SK-N-SH (cell line): Measurements from ENCODE around the gene MUC5AC. TPM values are rescaled to one million over a fixed set of nuclear protein-coding genes. Genes with fewer than 3 reads are reported as not detected.
A peak's percentile ranks its signal among the peaks of the same experiment; 100 is the strongest.

Source experiments
- CTCF ChIA-PET: fragments of 300-600, 350-600 bp; formaldehyde crosslinking; extraction: SDS; loops from one replicate; lab custom pipeline; 2021; lab: Yijun Ruan, JAX
- POLR2A ChIA-PET: fragments of 350-600 bp; sonication (Branson Sonifier 250); formaldehyde crosslinking; extraction: SDS; loops from one replicate; lab custom pipeline; 2020; ENCODE audit warnings: antibody characterized with exemption, inconsistent platforms; lab: Yijun Ruan, JAX
- DNase-seq: peaks from one replicate; pipeline ENCODE4 v3.0.0; 2012
- H2AFZ ChIP-seq: fragments of 200-600 bp; sonication (generic); 2 replicates; pipeline ENCODE4 v1.8.1; 2016; ENCODE audit warnings: antibody characterized with exemption, mild to moderate bottlenecking, low read depth
- H3F3A ChIP-seq: fragments of 200-600 bp; sonication (generic); replicated peaks from 2 replicates; pipeline ENCODE3; 2016; ENCODE audit warnings: antibody characterized with exemption, mild to moderate bottlenecking; ENCODE audit not compliant: insufficient read depth
- H3K27ac ChIP-seq, 2 experiments: fragments of 200-500 bp in 1 of 2; fragments of 200-600 bp in 1 of 2; sonication (Bioruptor generic) in 1 of 2; sonication (generic), shearing (Covaris generic) in 1 of 2; 2 replicates each; pipeline versions ENCODE4 v1.5.1 to v1.6.1; 2014 to 2016; ENCODE audit warnings: low read depth in 2 of 2, inconsistent platforms in 1 of 2, low read length in 1 of 2, mild to moderate bottlenecking in 1 of 2, mixed read lengths in 1 of 2
- H3K27me3 ChIP-seq: fragments of 200-600 bp; sonication (generic), shearing (Covaris generic); 2 replicates; pipeline ENCODE4 v1.6.1; 2016; ENCODE audit warnings: mixed run types; ENCODE audit not compliant: insufficient read depth
- H3K36me3 ChIP-seq, 2 experiments: fragments of 200-500 bp in 1 of 2; fragments of 200-600 bp in 1 of 2; sonication (Bioruptor generic) in 1 of 2; sonication (generic) in 1 of 2; replicated peaks in 1 of 2; 2 replicates each; pipeline versions ENCODE3 to v1.5.1; 2014 to 2016; ENCODE audit warnings: low read length in 1 of 2, mild to moderate bottlenecking in 1 of 2; ENCODE audit not compliant: insufficient read depth in 2 of 2, control insufficient read depth in 1 of 2
- H3K4me1 ChIP-seq, 2 experiments: fragments of 200-500 bp in 1 of 2; fragments of 200-600 bp in 1 of 2; sonication (Bioruptor generic) in 1 of 2; sonication (generic), shearing (Covaris generic) in 1 of 2; 2 replicates each; pipeline versions ENCODE4 v1.5.1 to v1.6.1; 2014 to 2016; ENCODE audit warnings: low read depth in 1 of 2, low read length in 1 of 2, mixed run types in 1 of 2; ENCODE audit not compliant: insufficient read depth in 2 of 2, control insufficient read depth in 1 of 2
- H3K4me2 ChIP-seq: fragments of 200-600 bp; sonication (generic), shearing (Covaris generic); 2 replicates; pipeline ENCODE4 v1.6.1; 2017; ENCODE audit warnings: mixed run types
- H3K4me3 ChIP-seq, 2 experiments: fragments of 200-500 bp in 1 of 2; fragments of 200-600 bp in 1 of 2; sonication (Bioruptor generic) in 1 of 2; sonication (generic), shearing (Covaris generic) in 1 of 2; 2 replicates each; pipeline versions ENCODE4 v1.5.1 to v1.8.1; 2014 to 2016; ENCODE audit warnings: low read depth in 2 of 2, inconsistent platforms in 1 of 2, low read length in 1 of 2, mild to moderate bottlenecking in 1 of 2, mixed read lengths in 1 of 2, moderate library complexity in 1 of 2
- H3K79me2 ChIP-seq: fragments of 200-600 bp; sonication (generic); 2 replicates; pipeline ENCODE4 v1.8.1; 2017; ENCODE audit warnings: mild to moderate bottlenecking; ENCODE audit not compliant: insufficient read depth
- H3K9ac ChIP-seq: fragments of 200-600 bp; sonication (generic); 2 replicates; pipeline ENCODE4 v1.6.1; 2017; ENCODE audit warnings: mixed run types
- H3K9me2 ChIP-seq: fragments of 200-600 bp; sonication (generic); 2 replicates; pipeline ENCODE4 v1.6.1; 2017; ENCODE audit warnings: mixed run types
- H3K9me3 ChIP-seq: fragments of 200-600 bp; sonication (generic); 2 replicates; pipeline ENCODE4 v1.6.1; 2017; ENCODE audit warnings: mixed run types, mild to moderate bottlenecking, moderate library complexity
- H4K20me1 ChIP-seq: fragments of 200-600 bp; sonication (generic); 2 replicates; pipeline ENCODE4 v1.6.1; 2017; ENCODE audit warnings: mild to moderate bottlenecking, mixed run types; ENCODE audit not compliant: insufficient read depth
- CHD2 ChIP-seq: fragments of 150-350 bp; IDR thresholded peaks from 2 replicates; pipeline ENCODE4 v1.6.1; 2018; ENCODE audit warnings: low read length; ENCODE audit not compliant: partially characterized antibody
- GABPA ChIP-seq: IDR thresholded peaks from 2 replicates; pipeline ENCODE4 v1.4.0; 2012; ENCODE audit warnings: low read depth, mild to moderate bottlenecking
- GATA2 ChIP-seq: sonication (generic); formaldehyde crosslinking; IDR thresholded peaks from 2 replicates; pipeline ENCODE4 v1.5.0; 2020; ENCODE audit warnings: mild to moderate bottlenecking, missing genetic modification reagents
- MEF2A ChIP-seq: IDR thresholded peaks from 2 replicates; pipeline ENCODE4 v1.4.0; 2012; ENCODE audit warnings: low read depth, borderline replicate concordance
- NFIC ChIP-seq: IDR thresholded peaks from 2 replicates; pipeline ENCODE4 v1.4.0; 2012; ENCODE audit warnings: borderline replicate concordance
- RAD21 ChIP-seq: IDR thresholded peaks from 2 replicates; pipeline ENCODE4 v1.6.1; 2012; ENCODE audit warnings: mild to moderate bottlenecking, low read length
- SMC3 ChIP-seq: IDR thresholded peaks from 2 replicates; pipeline ENCODE4 v1.6.1; 2012; ENCODE audit warnings: low read depth, low read length, improper control_type of control experiment
- TAF1 ChIP-seq: IDR thresholded peaks from 2 replicates; pipeline ENCODE4 v1.6.1; 2012; ENCODE audit warnings: low read depth, mild to moderate bottlenecking, low read length, moderate library complexity, borderline replicate concordance
- TCF12 ChIP-seq: IDR thresholded peaks from 2 replicates; pipeline ENCODE4 v1.4.0; 2012
- YY1 ChIP-seq: IDR thresholded peaks from 2 replicates; pipeline ENCODE4 v1.4.0; 2012; ENCODE audit warnings: low read depth, mild to moderate bottlenecking
- WGBS: methylation state at CpG from one replicate; pipeline ENCODE4 v1.1.6; 2017; ENCODE audit warnings: low lambda C conversion rate; 5-methylcytosine and 5-hydroxymethylcytosine counted together
- polyA plus RNA-seq, 3 experiments: library from polyadenylated mRNA; depleted of rRNA; stranded (reverse); fragments of >200 nt; gene quantifications; 2 replicates each; pipeline ENCODE4 v1.2.3, GENCODE V29; 2012
- TF ChIP-seq, protein P1 (sequence below): fragments of 200-600 bp; sonication (generic); IDR thresholded peaks from 2 replicates; pipeline ENCODE4 v1.6.1; 2017; ENCODE audit warnings: antibody characterized with exemption, mild to moderate bottlenecking, moderate library complexity
- TF ChIP-seq, protein P2 (sequence below): IDR thresholded peaks from 2 replicates; pipeline ENCODE4 v1.4.0; 2012; ENCODE audit warnings: low read depth, borderline replicate concordance
- TF ChIP-seq, protein P3 (sequence below): IDR thresholded peaks from 2 replicates; pipeline ENCODE4 v1.6.1; 2012; ENCODE audit warnings: mild to moderate bottlenecking, low read depth, low read length, moderate library complexity
- TF ChIP-seq, protein P4 (sequence below): fragments of 150-350 bp; IDR thresholded peaks from 2 replicates; pipeline ENCODE4 v1.6.1; 2016; ENCODE audit warnings: mild to moderate bottlenecking, low read depth, low read length
- TF ChIP-seq, protein P5 (sequence below): IDR thresholded peaks from 2 replicates; pipeline ENCODE4 v1.4.0; 2012; ENCODE audit warnings: low read depth, borderline replicate concordance

The MUC5AC gene
- polyA plus RNA-seq, 1 of the 3 experiments (the other 2 are of a cell fraction) = not detected

DNA sequence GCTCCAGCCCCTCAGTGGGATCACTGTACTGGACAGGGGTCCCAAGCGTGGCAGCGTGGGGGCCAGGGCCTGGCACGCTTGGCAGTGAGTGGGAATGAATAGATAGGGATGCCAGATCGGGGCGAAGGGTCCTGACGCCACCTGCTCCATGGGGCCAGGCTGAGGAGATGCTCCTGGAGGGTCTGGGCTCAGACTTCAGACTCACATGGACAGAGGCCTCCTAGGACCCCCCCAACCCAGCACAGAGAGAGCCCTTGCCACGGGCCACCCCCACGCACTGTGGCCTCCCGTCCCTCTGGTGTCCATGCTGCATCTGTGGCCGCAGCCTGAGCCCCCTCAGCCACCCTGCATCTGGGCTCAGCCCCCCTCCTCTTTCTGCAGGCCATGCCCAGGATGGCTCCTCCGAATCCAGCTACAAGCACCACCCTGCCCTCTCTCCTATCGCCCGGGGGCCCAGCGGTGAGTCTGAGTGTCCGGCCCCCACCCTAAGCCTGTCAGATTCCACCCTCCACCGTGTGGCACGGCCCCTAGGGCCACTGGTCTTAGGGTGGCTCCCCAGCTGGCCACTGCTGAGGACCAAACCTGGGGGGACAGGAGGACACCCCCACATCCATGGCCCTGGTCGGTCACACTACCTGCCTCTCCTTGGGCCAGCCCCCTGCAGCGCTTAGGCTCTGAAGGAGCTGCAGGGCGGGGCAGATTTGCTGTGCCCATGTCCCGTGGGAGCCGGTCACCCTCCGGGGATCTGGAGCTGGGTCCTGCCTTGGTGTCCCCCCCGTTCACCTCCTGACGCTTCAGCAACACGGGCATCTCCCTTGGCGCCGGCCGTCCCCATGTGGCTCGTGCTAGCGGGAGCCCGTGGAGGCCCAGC, 2.7 kb downstream of the MUC5AC start:
- 68% methylated on average over 9 of the region's 32 CpGs for WGBS
- peak; percentile 28 for DNase-seq
- Histone ChIP-seq H3K36me3 (no peaks in the 10 kb centered on the region), H3F3A (peaks cover 2% of the 10 kb centered on the region), H3K27ac (no peak overlapping the region), H3K27me3 (no peaks in the 10 kb centered on the region), H3K9me3 (no peaks in the 10 kb centered on the region), H3K4me3 (no peak overlapping the region), H3K4me1 (no peaks in the 10 kb centered on the region), H3K9ac (no peak overlapping the region), H4K20me1 (no peaks in the 10 kb centered on the region), H3K79me2 (no peaks in the 10 kb centered on the region), H2AFZ (no peak overlapping the region), H3K9me2 (no peaks in the 10 kb centered on the region), H3K4me2 (no peak overlapping the region)
- ChIA-PET POLR2A (no interaction called here), CTCF (no interaction called here)
- TF ChIP-seq SMC3 (no peak), YY1 (no peak), NFIC (no peak), TCF12 (no peak), GATA2 (CRISPR knock-in tag) (no peak), GABPA (no peak), MEF2A (no peak), RAD21 (no peak), TAF1 (no peak), CHD2 (no peak)
- TF ChIP-seq, protein P1, sequence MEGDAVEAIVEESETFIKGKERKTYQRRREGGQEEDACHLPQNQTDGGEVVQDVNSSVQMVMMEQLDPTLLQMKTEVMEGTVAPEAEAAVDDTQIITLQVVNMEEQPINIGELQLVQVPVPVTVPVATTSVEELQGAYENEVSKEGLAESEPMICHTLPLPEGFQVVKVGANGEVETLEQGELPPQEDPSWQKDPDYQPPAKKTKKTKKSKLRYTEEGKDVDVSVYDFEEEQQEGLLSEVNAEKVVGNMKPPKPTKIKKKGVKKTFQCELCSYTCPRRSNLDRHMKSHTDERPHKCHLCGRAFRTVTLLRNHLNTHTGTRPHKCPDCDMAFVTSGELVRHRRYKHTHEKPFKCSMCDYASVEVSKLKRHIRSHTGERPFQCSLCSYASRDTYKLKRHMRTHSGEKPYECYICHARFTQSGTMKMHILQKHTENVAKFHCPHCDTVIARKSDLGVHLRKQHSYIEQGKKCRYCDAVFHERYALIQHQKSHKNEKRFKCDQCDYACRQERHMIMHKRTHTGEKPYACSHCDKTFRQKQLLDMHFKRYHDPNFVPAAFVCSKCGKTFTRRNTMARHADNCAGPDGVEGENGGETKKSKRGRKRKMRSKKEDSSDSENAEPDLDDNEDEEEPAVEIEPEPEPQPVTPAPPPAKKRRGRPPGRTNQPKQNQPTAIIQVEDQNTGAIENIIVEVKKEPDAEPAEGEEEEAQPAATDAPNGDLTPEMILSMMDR = no peak
- TF ChIP-seq, protein P2, sequence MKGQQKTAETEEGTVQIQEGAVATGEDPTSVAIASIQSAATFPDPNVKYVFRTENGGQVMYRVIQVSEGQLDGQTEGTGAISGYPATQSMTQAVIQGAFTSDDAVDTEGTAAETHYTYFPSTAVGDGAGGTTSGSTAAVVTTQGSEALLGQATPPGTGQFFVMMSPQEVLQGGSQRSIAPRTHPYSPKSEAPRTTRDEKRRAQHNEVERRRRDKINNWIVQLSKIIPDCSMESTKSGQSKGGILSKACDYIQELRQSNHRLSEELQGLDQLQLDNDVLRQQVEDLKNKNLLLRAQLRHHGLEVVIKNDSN = no peak
- TF ChIP-seq, protein P3, sequence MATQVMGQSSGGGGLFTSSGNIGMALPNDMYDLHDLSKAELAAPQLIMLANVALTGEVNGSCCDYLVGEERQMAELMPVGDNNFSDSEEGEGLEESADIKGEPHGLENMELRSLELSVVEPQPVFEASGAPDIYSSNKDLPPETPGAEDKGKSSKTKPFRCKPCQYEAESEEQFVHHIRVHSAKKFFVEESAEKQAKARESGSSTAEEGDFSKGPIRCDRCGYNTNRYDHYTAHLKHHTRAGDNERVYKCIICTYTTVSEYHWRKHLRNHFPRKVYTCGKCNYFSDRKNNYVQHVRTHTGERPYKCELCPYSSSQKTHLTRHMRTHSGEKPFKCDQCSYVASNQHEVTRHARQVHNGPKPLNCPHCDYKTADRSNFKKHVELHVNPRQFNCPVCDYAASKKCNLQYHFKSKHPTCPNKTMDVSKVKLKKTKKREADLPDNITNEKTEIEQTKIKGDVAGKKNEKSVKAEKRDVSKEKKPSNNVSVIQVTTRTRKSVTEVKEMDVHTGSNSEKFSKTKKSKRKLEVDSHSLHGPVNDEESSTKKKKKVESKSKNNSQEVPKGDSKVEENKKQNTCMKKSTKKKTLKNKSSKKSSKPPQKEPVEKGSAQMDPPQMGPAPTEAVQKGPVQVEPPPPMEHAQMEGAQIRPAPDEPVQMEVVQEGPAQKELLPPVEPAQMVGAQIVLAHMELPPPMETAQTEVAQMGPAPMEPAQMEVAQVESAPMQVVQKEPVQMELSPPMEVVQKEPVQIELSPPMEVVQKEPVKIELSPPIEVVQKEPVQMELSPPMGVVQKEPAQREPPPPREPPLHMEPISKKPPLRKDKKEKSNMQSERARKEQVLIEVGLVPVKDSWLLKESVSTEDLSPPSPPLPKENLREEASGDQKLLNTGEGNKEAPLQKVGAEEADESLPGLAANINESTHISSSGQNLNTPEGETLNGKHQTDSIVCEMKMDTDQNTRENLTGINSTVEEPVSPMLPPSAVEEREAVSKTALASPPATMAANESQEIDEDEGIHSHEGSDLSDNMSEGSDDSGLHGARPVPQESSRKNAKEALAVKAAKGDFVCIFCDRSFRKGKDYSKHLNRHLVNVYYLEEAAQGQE = no peak
- TF ChIP-seq, protein P4, sequence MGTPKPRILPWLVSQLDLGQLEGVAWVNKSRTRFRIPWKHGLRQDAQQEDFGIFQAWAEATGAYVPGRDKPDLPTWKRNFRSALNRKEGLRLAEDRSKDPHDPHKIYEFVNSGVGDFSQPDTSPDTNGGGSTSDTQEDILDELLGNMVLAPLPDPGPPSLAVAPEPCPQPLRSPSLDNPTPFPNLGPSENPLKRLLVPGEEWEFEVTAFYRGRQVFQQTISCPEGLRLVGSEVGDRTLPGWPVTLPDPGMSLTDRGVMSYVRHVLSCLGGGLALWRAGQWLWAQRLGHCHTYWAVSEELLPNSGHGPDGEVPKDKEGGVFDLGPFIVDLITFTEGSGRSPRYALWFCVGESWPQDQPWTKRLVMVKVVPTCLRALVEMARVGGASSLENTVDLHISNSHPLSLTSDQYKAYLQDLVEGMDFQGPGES = no peak
- TF ChIP-seq, protein P5, sequence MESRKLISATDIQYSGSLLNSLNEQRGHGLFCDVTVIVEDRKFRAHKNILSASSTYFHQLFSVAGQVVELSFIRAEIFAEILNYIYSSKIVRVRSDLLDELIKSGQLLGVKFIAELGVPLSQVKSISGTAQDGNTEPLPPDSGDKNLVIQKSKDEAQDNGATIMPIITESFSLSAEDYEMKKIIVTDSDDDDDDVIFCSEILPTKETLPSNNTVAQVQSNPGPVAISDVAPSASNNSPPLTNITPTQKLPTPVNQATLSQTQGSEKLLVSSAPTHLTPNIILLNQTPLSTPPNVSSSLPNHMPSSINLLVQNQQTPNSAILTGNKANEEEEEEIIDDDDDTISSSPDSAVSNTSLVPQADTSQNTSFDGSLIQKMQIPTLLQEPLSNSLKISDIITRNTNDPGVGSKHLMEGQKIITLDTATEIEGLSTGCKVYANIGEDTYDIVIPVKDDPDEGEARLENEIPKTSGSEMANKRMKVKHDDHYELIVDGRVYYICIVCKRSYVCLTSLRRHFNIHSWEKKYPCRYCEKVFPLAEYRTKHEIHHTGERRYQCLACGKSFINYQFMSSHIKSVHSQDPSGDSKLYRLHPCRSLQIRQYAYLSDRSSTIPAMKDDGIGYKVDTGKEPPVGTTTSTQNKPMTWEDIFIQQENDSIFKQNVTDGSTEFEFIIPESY = no peak
